Measurements from ENCODE around the gene NPBWR2. TPM values are rescaled to one million over a fixed set of nuclear protein-coding genes. Genes with fewer than 3 reads are reported as not detected.
A peak's percentile ranks its signal among the peaks of the same experiment; 100 is the strongest.

NPBWR2 gene
- total and polyA plus RNA-seq, 9 of the 15 experiments (the other 6 are each of a cell fraction or from before 2014, with no cell fraction given): not detected

- DNase-seq (ENCODE audit: extremely low read depth in 1 of 4, low spot score in 3 of 4) (no peak), FAIRE-seq (no peak), ATAC-seq (no peak)
- H3K4me3 ChIP-seq: no peak overlapping the region
- TF ChIP-seq PCBP1 (IDR thresholded peaks at IDR 0.05; ENCODE audit: low read depth, low read length, poor library complexity, severe bottlenecking) (no peak), FUS (optimal IDR thresholded peaks at IDR 0.05; ENCODE audit: low read depth, low read length) (no peak), BRF1 (IDR thresholded peaks at IDR 0.05; ENCODE audit: borderline replicate concordance, extremely low read depth, insufficient read length) (no peak), TCFL5 (CRISPR knock-in tag; conservative IDR thresholded peaks at IDR 0.05) (no peak), EWSR1 (IDR thresholded peaks at IDR 0.05; ENCODE audit: borderline replicate concordance, low read depth, partially characterized antibody) (no peak), ZNF324 (CRISPR knock-in tag; IDR thresholded peaks at IDR 0.05) (no peak), MEF2A (IDR thresholded peaks at IDR 0.05; ENCODE audit: control insufficient read depth, low read depth, low read length) (no peak), NCOA2 (IDR thresholded peaks at IDR 0.05; ENCODE audit: partially characterized antibody in 2 of 2) (no peak), RNF2 (IDR thresholded peaks at IDR 0.05) (no peak), MAFK (IDR thresholded peaks at IDR 0.05; ENCODE audit: low read length) (no peak), AFF4 (CRISPR knock-in tag; IDR thresholded peaks at IDR 0.05) (no peak), PTTG1 (tag; IDR thresholded peaks at IDR 0.05; ENCODE audit: low read depth) (no peak), ZNF140 (CRISPR knock-in tag; IDR thresholded peaks at IDR 0.05) (no peak), TRIM24 (IDR thresholded peaks at IDR 0.05) (no peak), RFX7 (CRISPR knock-in tag; IDR thresholded peaks at IDR 0.05) (no peak), EP300 (IDR thresholded peaks at IDR 0.05; ENCODE audit: low read length) (no peak), FIP1L1 (IDR thresholded peaks at IDR 0.05; ENCODE audit: low read depth, low read length, poor library complexity, severe bottlenecking) (no peak), SMARCA5 (IDR thresholded peaks at IDR 0.05) (no peak), PTBP1 (IDR thresholded peaks at IDR 0.05; ENCODE audit: low read depth, low read length) (no peak), BRF2 (IDR thresholded peaks at IDR 0.05; ENCODE audit: borderline replicate concordance, insufficient read depth, insufficient read length) (no peak)
- peaks cover 10% of the 10 kb centered on the region; the same call in 2 of the 3 replicates for H3K79me2 ChIP-seq (ENCODE audit: control insufficient read depth, insufficient read depth, low read length)
- peak overlapping the region in 1 of 2 experiments; percentile 65; a peak in 2 of 4 replicates for H3K9ac ChIP-seq (ENCODE audit: insufficient read depth in 1 of 2, low read depth in 2 of 2, low read length in 2 of 2)
- ChIA-PET POLR2A (interaction anchor here (0.9 kb wide), 1 partner anchor 9 kb away, joined by 5 read pairs; no protein-coding TSS in a partner anchor), CTCF (ENCODE audit: low intra/inter-chr PET ratio) (no interaction called here)
- H3K9me1 ChIP-seq (ENCODE audit: control insufficient read depth, insufficient read depth, low read length): no peaks in the 10 kb centered on the region
- peaks cover 8% of the 10 kb centered on the region; the same call in 1 of the 3 replicates for H3K36me3 ChIP-seq (ENCODE audit: control insufficient read depth, insufficient read depth, low read length)
- 92% methylated on average over 4 of the region's 8 CpGs for WGBS (ENCODE audit: insufficient coverage, low coverage, missing lambda C conversion rate)
- H2AFZ ChIP-seq (ENCODE audit: low read depth, low read length): no peak overlapping the region
- H3K9me3 ChIP-seq (replicated peaks; ENCODE audit: control insufficient read depth, insufficient read depth, low read depth, low read length): no peaks in the 10 kb centered on the region
- no peak overlapping the region for H3K4me2 ChIP-seq (ENCODE audit: insufficient read depth, low read length)
- H3K4me1 ChIP-seq (replicated peaks in 1 of 2; ENCODE audit: control insufficient read depth in 2 of 2, insufficient read depth in 2 of 2, low read length in 2 of 2): peaks cover 13 to 84% of the 10 kb centered on the region in 2 experiments; a peak in 4 of 5 replicates
- no peaks in the 10 kb centered on the region for H3K27me3 ChIP-seq (ENCODE audit: control insufficient read depth in 2 of 2, insufficient read depth in 2 of 2, low read length in 2 of 2)
- BruUV-seq (replicated peaks): no TSS peak
- intact Hi-C loops (cut with micrococcal nuclease) (no loop called here), in situ Hi-C loops (cut with MboI) (no loop called here)
- no peak overlapping the region for H3K27ac ChIP-seq (ENCODE audit: extremely low read depth, low read depth, low read length)
- no peaks in the 10 kb centered on the region for H4K20me1 ChIP-seq (replicated peaks; ENCODE audit: control insufficient read depth, insufficient read depth, low read length)
Observed at GRCh38 chr20:64077094-64077493, 30.3 kb downstream of the NPBWR2 start.
